HG02885 (cell line): ENCODE data around the gene CTSO.
"Not testable (repeated sequence)": the region's sequence is repeated elsewhere in the genome, so short reads cannot be mapped to it uniquely, and the experiment has no call there.

Source experiments
- ATAC-seq: cut with Tn5 transposase; IDR thresholded peaks from one replicate; pipeline ENCODE4 v1.9.1; 2021; ENCODE audit warnings: mild to moderate bottlenecking; ENCODE audit not compliant: unreplicated experiment, poor library complexity

The CTSO gene

GRCh38 chr4:155909615-155910226, 43.9 kb downstream of the CTSO start:
- ATAC-seq = no peak

DNA sequence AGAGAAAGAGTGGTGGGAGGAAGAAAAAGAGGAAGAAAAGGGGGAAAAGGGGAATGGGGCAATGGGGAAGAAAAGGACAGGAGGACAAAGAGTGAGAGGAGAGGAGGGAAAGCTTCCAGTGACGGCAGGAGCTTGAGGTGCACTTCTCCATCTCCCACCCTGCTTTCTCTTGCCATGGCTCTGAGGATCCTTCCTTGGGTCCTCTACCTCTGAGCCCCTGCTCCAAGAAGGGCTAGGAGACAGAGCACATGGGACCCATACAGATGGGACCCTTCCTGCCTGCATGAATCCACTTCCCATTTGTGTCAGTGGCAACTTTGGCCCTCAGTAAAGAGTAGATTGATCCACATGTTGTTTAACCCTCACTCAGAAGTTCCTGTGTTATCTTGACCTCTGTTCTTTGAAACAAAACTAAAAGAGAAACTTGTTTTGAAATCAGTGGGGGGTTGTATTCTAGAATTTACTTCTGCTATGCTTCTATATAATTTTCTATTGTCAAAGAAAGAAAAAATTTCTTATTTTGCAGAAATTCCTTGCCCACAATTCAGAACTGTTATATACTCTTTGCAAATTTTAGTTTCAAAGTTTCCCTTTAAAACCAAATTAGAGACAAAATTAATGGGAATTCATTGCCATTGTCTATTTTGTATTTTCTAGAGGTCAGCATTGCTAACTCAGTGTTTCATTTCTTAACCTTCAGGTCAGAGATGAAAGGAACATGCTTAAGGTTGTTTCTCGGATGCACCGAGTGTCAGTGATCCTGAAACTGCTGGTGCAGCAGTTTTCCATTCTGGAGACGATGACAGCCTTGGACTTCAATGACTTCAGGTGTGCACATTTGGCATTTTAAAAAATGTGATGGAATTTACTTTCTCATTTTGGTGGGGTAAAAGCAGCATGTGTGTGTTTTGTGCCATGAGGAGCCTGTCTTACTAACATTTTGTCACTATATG, 45.2 kb downstream of the CTSO start:
- ATAC-seq = peak; percentile 67

GRCh38 chr4:155907556-155907955, 46.1 kb downstream of the CTSO start:
- no peak for ATAC-seq

DNA sequence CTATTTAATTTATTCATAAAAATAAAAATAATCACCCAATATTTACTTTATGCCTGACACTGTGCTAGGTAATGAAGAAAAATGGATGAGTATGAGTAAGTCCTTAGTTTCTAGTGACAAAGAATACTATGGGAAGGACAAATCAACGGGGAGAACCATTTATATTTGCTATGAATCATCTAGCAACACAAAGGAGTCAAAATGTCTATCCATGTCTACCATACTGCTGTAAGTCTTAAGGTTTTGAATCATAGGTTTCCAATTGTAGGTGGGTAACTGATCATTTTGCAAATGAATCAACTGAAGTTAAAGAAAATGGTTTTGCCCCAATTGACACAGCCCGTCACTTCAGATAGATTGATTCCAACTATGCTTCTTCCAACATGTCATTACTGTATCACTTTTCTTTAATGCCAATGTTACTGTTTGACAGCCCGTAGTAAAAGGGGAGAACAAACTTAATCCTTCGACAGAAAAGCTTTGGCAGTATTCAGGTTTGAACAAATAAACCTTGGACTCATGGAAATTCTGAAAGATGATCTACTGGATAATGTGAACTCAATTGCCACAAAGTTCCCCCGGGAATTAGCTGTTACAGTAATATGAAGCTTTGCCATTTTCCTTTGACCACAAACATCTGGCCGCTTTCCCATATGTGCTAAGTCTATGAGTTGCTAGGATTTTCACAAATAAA, 47.0 kb downstream of the CTSO start:
- no peak for ATAC-seq

GRCh38 chr4:155904331-155904730, 49.3 kb downstream of the CTSO start:
- no peak for ATAC-seq

GRCh38 chr4:155903453-155903852, 50.2 kb downstream of the CTSO start, which contains the start of gene TDO2:
Gene TDO2 (plus strand): TSS chr4:155903696. CDS start chr4:155903759, 63 bp downstream.
- no peak for ATAC-seq

DNA sequence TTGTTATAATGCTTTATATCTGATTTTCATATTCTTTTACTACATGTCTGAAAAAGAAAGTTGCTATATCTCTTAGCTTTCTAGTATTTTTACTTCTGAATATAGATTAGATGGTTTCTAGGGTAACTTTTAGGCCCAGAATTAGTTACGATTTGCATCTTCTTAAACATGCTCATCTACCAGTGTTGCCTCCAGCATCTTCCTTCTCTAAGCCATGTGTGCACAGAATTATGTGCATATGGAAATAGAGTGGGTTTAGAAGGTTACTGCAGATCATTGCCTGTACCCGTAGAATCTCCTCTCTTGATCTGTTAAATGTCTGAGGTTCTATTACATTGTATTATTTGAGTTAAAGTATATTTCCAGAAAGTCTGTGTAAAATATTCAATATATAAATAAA, 52.7 kb downstream of the CTSO start:
- no peak for ATAC-seq

GRCh38 chr4:155900381-155900780, 53.3 kb downstream of the CTSO start:
- ATAC-seq = no peak

DNA sequence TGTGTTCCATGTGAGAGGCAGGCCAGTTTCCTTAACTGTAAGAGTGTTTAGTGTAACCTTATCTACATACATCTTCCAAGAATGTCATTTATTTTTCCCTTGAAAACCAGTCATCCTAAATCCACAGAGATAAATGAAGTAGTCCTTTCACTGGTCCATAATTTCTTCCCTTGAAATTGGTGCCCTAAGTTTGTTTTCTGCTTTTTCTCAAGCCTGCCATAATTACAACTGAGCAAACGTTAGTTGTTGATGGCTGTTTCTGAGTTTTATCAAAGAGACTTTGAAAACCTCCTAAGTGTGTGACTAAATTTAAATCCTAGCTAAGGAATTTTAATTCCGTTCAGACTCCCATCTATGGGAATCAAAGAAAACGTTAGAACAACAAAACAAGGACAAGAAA, 53.8 kb downstream of the CTSO start:
- ATAC-seq = no peak

- not testable (repeated sequence) for ATAC-seq
These were observed 55.3 kb downstream of the CTSO start for GRCh38 chr4:155898371-155898770.

GRCh38 chr4:155891058-155891457, 62.6 kb downstream of the CTSO start:
- ATAC-seq = no peak

GRCh38 chr4:155889946-155890345, 63.7 kb downstream of the CTSO start:
- no peak for ATAC-seq

GRCh38 chr4:155889031-155889793, 64.5 kb downstream of the CTSO start:
- no peak for ATAC-seq

DNA sequence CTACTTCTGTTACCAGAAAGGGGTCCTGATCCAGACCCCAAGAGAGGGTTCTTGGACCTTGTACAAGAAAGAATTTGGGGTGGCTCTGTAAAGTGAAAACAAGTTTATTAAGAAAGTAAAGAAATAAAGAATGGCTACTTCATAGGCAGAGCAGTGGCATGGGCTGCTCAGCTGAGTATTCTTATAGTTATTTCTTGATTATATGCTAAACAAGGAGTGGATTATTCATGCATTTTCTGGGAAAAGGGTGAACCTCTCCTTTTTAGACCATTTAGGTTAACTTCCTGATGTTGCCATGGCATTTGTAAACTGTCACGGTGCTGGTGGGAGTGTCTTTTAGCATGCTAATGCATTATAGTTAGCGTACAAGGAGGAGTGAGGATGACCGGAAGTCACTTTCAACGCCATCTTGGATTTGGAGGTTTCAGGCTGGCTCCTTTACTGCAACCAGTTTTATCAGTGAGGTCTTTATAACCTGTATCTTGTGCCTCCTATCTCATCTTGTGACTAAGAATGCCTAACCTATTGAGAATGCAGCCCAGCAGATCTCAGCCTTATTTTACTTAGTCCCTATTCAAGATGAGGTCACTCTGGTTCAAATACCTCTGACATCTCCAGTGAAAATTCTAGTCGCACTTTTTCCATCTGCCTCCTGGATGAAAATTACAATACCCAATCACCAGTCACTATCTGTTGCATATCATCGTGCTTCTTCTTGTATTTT, 65.7 kb downstream of the CTSO start:
- no peak for ATAC-seq

GRCh38 chr4:155887045-155887444, 66.6 kb downstream of the CTSO start:
- no peak for ATAC-seq

- ATAC-seq = no peak
These were observed 68.0 kb downstream of the CTSO start for GRCh38 chr4:155885666-155886065.

DNA sequence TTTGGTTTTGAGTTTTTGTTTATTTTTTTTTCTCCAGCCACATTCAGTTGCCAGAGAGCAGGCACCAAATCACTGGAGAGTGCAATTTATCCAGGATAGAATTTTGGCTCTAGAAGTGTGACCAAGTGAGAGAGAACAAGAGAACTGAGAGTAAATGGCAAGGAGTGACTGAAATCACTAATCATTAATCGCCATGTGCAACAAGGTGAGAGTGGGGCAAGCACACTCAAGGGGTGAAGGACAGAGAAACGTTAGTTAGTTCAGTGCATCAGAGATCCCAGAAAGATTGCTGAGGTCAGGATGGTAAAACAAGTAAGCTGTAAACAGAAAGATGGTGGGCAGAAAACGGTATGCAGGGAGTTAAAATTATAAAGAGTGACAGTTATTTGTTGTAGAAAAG, 69.8 kb downstream of the CTSO start:
- ATAC-seq = no peak

DNA sequence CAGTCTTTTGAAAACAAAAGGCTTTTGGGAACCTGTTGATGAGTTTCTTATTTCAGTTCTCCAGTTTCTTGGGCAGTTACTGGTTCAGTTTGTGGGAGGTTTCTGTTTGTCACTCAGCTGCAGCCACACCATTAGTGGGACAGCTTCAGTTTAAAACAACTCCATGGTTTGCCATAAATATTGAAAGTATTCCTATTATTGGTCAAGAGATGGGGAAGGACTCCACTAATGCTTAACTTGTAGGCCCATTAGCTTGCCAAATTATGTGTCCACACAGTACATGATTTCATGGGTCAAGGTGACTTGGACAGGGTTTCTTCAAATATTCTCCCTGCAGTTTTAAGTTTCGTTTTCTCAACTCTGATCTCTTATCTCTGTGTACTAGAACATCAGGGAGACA, 72.1 kb downstream of the CTSO start:
- no peak for ATAC-seq

DNA sequence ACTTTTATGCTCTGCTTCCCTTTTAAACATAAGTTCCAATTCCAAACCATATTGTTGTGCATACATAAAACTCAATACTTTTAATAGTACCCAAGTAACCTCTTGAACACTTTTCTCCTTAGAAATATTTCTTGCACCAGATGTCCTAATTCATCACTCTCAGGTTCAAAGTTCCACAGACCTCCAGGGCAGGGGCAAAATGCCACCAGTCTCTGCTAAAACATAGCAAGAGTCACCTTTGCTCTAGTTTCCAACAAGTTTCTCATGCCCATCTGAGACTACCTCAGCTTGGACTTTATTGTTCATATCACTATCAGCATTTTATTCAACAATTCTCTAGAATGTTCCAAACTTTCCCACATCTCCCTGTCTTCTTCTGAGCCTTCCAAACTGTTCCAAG, 73.9 kb downstream of the CTSO start:
- ATAC-seq = no peak

- ATAC-seq = no peak
These were observed 75.1 kb downstream of the CTSO start for GRCh38 chr4:155878611-155879010.
